ENCODE results near the gene ITPKC. TPM values are rescaled to one million over a fixed set of nuclear protein-coding genes. Genes with fewer than 3 reads are reported as not detected.

Gene ITPKC
- total and polyA plus RNA-seq, 12 donors: 6.2 to 17.3 (median 9.4) TPM

- WGBS, 2 donors: 93 to 94% methylated on average over 10 of the region's 10 CpGs
- H3K36me3 ChIP-seq: peaks cover 0 to 35% (median 9%) of the 10 kb centered on the region in 9 donors
- no peak overlapping the region for H3K27ac ChIP-seq
- no peaks in the 10 kb centered on the region for H3K27me3 ChIP-seq
- intact Hi-C loops (cut with DNase I): loop anchor here in 1 of 10 donors (5.0 kb wide), 1 partner anchor 72 kb away; no protein-coding TSS in a partner anchor
- no peak for DNase-seq
- H3K9me3 ChIP-seq: no peaks in the 10 kb centered on the region
- no peak for TF ChIP-seq CTCF (IDR thresholded peaks at IDR 0.05)
- H3K4me3 ChIP-seq: no peak overlapping the region
- no peak for ATAC-seq
- peaks cover 0 to 39% (median 17%) of the 10 kb centered on the region in 9 donors for H3K4me1 ChIP-seq
These were observed 27.0 kb downstream of the ITPKC start for GRCh38 chr19:40743926-40744325.

GRCh38 chr19:40744554-40745401, 27.9 kb downstream of the ITPKC start:
- Histone ChIP-seq H3K4me1 (peaks cover 8 to 45% (median 23%) of the 10 kb centered on the region in 9 donors), H3K36me3 (peaks cover 0 to 26% (median 1%) of the 10 kb centered on the region in 9 donors), H3K27ac (peak overlapping the region in 1 of 10 donors; percentile 36), H3K27me3 (no peaks in the 10 kb centered on the region), H3K4me3 (no peak overlapping the region), H3K9me3 (no peaks in the 10 kb centered on the region)
- intact Hi-C loops (cut with DNase I): loop anchor here in 1 of 10 donors (5.0 kb wide), 1 partner anchor 72 kb away; no protein-coding TSS in a partner anchor
- no peak for ATAC-seq
- TF ChIP-seq CTCF (IDR thresholded peaks at IDR 0.05): peak in 3 of 9 donors; percentile 12 to 31 (median 17)
- DNase-seq: no peak
- 66 to 74% methylated on average over 17 of the region's 17 CpGs for WGBS, 2 donors

GRCh38 chr19:40745402-40745780, 28.5 kb downstream of the ITPKC start:
- Histone ChIP-seq H3K9me3 (no peaks in the 10 kb centered on the region), H3K4me1 (peaks cover 9 to 42% (median 25%) of the 10 kb centered on the region in 9 donors), H3K27ac (peak overlapping the region in 1 of 10 donors; percentile 36), H3K27me3 (no peaks in the 10 kb centered on the region), H3K4me3 (no peak overlapping the region), H3K36me3 (peaks cover 0 to 20% (median 0%) of the 10 kb centered on the region in 9 donors)
- ATAC-seq: no peak
- intact Hi-C loops (cut with DNase I): no loop called here
- 81 to 83% methylated on average over 7 of the region's 7 CpGs for WGBS, 2 donors
- no peak for TF ChIP-seq CTCF (IDR thresholded peaks at IDR 0.05)
- no peak for DNase-seq

- no peak for DNase-seq
- peak overlapping the region in 2 of 10 donors; percentile 96 to 99 for H3K27ac ChIP-seq
- TF ChIP-seq CTCF (IDR thresholded peaks at IDR 0.05): no peak
- no peaks in the 10 kb centered on the region for H3K27me3 ChIP-seq
- no peak for ATAC-seq
- no peak overlapping the region for H3K4me3 ChIP-seq
- 97% methylated on average over 7 of the region's 7 CpGs for WGBS, 2 donors
- H3K4me1 ChIP-seq: peaks cover 14 to 44% (median 28%) of the 10 kb centered on the region in 9 donors
- H3K9me3 ChIP-seq: no peaks in the 10 kb centered on the region
- H3K36me3 ChIP-seq: peaks cover 0 to 9% (median 0%) of the 10 kb centered on the region in 9 donors
- intact Hi-C loops (cut with DNase I): no loop called here
These were observed 30.6 kb downstream of the ITPKC start for GRCh38 chr19:40747536-40747935.
